ENCODE measurements around the gene ITIH2. TPM values are rescaled to one million over a fixed set of nuclear protein-coding genes. Genes with fewer than 3 reads are reported as not detected.
"Not testable (repeated sequence)": the region's sequence is repeated elsewhere in the genome, so short reads cannot be mapped to it uniquely, and the experiment has no call there.

The ITIH2 gene
- total RNA-seq, 1 donor from 2014 or later: not detected

DNA sequence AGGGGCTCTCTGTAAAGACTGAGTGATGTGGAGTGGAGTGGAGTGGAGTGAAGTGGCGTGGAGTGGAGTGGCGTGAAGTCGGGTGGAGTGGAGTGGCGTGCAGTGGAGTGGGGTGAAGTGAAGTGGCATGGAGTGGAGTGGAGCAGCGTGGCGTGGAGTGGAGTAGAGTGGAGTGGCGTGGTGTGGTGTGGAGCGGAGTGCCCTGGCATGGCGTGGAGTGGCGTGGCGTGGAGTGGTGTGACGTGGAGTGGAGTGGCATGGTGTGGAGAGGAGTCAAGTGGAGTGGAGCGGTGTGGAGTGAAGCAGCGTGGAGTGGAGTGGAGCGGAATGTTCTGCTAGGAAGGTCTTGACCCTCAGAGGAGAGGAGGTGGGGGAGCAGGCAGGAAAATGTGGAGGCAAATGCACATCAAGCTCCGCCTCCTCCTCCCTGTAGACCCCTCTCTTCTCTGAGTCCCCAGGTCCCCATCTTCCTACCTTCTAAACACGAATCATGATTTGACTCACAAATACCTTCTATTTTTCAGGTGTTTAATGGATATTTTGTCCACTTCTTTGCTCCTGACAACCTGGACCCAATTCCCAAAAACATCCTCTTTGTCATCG, 19.9 kb downstream of the ITIH2 start:
- peak; percentile 52 for DNase-seq (ENCODE audit: missing footprints)
- peak; percentile 16 for ATAC-seq
- intact Hi-C loops (cut with DNase I): no loop called here

DNA sequence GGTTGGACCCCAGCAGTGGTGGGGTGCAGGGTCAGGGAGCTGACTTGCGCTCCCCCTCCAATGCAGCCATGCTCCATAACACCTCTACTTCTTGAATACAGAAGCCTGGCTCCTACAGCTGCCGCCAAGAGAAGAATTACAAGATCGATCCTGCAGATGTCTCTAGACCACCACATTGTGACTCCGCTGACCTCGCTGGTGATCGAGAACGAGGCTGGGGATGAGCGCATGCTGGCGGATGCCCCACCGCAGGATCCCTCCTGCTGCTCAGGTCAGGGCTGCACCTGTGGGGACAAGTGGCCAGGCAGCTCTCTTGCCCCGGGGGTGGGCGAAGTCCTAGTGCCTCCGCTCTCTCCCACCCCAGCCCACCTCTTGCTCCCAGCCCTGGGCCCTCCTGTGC, 31.7 kb downstream of the ITIH2 start:
- no peak for DNase-seq (ENCODE audit: missing footprints)
- intact Hi-C loops (cut with DNase I): no loop called here
- ATAC-seq: no peak

DNA sequence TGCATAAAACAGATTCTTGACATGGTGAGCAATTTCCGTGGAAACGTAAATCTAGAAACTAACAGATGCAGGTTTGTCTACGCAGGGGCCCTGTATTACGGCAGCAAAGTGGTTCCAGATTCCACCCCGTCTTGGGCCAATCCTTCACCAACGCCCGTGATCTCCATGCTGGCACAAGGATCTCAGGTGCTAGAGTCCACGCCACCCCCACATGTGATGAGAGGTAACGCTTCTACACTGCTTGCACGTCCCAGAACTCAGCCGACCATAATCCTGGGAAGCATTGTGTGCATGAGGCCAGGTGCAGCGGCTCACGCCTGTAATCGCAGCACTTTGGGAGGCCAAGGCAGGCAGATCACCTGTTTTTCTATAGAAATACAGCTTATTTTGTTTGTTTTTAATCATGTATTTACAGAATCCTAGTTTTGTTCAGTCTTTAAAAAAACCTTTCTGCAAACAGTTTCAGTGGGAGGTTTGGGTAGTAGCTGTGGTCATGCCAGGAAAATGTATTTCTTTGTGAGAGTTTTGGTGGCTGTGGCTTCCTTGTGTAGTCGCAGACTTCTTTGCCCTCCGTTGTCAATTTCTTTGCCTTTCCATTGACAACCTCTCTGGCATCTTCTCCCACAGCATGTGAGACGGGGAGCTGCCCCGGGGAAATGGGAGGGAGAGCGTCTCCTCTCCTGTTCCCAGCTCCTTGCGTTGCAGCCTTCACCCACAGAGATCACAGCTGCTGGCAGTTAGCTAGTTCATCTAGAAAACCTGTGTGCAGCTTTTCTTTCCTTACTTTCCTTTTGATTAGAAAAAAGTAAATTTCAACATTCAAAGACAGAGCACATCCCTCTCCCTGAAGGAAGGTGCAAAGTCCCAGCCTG, 35.7 kb downstream of the ITIH2 start:
- intact Hi-C loops (cut with DNase I): no loop called here
- ATAC-seq: no peak

DNA sequence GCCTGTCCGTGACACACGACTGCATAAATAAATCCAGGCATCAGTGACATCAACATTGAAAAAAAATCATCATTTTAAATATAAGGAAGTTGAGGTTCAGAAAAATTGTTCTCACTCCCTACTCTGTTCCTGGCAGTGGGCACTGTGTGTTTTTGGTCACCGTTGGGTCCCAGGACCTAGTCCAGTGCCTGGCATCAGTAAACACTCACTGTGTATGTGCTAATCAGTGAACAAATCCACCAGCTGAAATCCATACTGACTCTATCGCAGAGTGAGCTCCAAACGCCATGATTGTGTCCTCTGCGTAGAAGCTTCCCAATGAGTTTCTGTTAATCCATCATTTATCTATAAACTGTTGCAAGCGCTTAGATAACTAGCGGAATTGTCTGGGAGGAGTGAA, 41.2 kb downstream of the ITIH2 start:
- intact Hi-C loops (cut with DNase I): no loop called here

More for the DNA sequence above, 35.7 kb downstream of the ITIH2 start:
- no peak for DNase-seq (ENCODE audit: missing footprints)

DNA sequence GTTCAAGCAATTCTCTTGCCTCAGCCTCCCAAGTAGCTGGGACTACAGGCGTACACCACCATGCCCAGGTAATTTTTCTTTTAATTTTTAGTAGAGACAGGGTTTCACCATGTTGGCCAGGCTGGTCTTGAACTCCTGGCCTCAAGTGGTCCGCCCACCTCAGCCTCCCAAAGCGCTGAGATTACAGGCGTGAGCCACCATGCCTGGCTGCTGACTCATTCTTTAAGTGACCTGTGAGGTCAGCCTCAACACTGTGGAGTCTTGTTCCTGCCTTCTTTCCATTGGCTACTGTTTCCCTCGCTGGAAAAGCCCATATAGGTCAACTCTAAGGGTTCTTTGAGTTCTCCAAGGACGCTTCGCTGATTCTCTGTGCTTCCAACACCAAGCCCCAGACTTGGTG, 45.5 kb downstream of the ITIH2 start:
- intact Hi-C loops (cut with DNase I); ATAC-seq; DNase-seq (ENCODE audit: missing footprints): not testable (repeated sequence)

More for the DNA sequence above, 41.2 kb downstream of the ITIH2 start:
- no peak for ATAC-seq
- DNase-seq (ENCODE audit: missing footprints): no peak

- ATAC-seq (no peak), DNase-seq (ENCODE audit: missing footprints) (no peak)
- intact Hi-C loops (cut with DNase I): no loop called here
These were observed 47.1 kb downstream of the ITIH2 start for GRCh38 chr10:7750222-7750621.

- intact Hi-C loops (cut with DNase I): no loop called here
- ATAC-seq: no peak
These were observed 49.1 kb downstream of the ITIH2 start for GRCh38 chr10:7752251-7752650.

GRCh38 chr10:7755103-7755502, 52.0 kb downstream of the ITIH2 start:
- DNase-seq (ENCODE audit: missing footprints) (no peak), ATAC-seq (no peak)
- intact Hi-C loops (cut with DNase I): no loop called here

More at GRCh38 chr10:7752251-7752650, 49.1 kb downstream of the ITIH2 start:
- no peak for DNase-seq (ENCODE audit: missing footprints)

GRCh38 chr10:7756360-7756992, 53.4 kb downstream of the ITIH2 start:
- ATAC-seq: peak; percentile 34
- intact Hi-C loops (cut with DNase I): no loop called here

DNA sequence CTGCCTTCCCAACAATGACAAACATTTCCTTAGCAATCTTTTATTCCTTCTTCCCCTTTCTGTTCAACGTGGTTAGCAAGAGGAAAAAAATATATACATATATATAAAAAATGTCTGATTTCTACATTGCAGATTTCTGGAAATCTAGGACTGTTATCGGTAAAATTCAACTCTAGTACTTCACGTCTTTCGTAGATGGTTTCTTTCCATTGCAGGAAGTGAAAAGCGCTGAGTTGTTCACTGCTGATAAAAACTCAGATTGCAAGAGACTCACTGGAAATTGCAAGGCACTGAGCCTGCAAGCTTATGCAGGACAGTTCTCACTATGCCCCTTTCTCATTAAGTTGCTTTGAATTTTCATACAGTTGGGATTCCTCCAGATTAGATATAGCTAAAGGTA, 60.8 kb downstream of the ITIH2 start:
- DNase-seq (ENCODE audit: missing footprints) (no peak), ATAC-seq (no peak)
- intact Hi-C loops (cut with DNase I): no loop called here

More at GRCh38 chr10:7756360-7756992, 53.4 kb downstream of the ITIH2 start:
- DNase-seq (ENCODE audit: missing footprints): no peak

GRCh38 chr10:7766241-7766640, 63.1 kb downstream of the ITIH2 start:
- intact Hi-C loops (cut with DNase I): no loop called here
- ATAC-seq (no peak), DNase-seq (ENCODE audit: missing footprints) (no peak)

GRCh38 chr10:7767209-7767608, 64.1 kb downstream of the ITIH2 start:
- no peak for ATAC-seq
- DNase-seq (ENCODE audit: missing footprints): no peak
- intact Hi-C loops (cut with DNase I): no loop called here

DNA sequence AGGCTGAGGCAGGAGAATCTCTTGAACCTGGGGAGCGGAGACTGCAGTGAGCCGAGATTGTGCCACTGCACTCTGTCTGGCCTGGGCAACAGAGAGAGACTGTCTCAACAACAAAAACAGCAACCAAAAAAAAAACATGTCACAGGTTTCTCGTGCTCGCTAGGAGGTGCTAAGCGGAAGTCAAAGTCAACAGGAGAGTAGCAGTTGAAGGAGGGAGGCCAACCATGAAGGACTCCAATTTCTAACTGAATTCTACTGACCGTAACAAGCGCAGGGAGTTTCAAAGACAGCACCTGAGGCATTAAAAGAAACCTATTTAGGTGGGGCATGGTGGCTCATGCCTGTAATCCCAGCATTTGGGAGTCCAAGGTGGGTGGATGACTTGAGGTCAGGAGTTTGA, 65.3 kb downstream of the ITIH2 start:
- ATAC-seq (no peak), DNase-seq (ENCODE audit: missing footprints) (no peak)
- intact Hi-C loops (cut with DNase I): no loop called here

- ATAC-seq (no peak), DNase-seq (ENCODE audit: missing footprints) (no peak)
- intact Hi-C loops (cut with DNase I): no loop called here
These were observed 71.0 kb downstream of the ITIH2 start for GRCh38 chr10:7773845-7774801.

- ATAC-seq: no peak
These were observed 73.7 kb downstream of the ITIH2 start for GRCh38 chr10:7776777-7777176.

DNA sequence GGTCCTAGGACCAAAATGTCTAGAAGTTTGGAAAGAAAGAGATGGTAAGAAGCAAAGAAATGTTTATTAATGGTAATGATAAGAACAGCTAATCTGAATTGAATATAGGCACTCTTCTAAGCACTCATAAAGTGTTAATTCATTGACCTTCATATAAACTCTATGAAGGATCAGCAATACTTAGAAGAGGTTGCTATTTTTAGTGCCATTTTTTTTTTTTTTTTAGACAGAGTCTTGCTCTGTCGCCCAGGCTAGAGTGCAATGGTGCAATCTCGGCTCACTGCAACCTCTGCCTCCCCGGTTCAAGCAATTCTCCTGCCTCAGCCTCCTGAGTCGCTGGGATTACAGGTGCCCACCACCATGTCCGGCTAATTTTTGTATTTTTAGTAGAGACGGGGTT, 79.1 kb downstream of the ITIH2 start:
- DNase-seq (ENCODE audit: missing footprints); intact Hi-C loops (cut with DNase I); ATAC-seq: not testable (repeated sequence)

More at GRCh38 chr10:7776777-7777176, 73.7 kb downstream of the ITIH2 start:
- intact Hi-C loops (cut with DNase I): no loop called here
- DNase-seq (ENCODE audit: missing footprints): no peak

DNA sequence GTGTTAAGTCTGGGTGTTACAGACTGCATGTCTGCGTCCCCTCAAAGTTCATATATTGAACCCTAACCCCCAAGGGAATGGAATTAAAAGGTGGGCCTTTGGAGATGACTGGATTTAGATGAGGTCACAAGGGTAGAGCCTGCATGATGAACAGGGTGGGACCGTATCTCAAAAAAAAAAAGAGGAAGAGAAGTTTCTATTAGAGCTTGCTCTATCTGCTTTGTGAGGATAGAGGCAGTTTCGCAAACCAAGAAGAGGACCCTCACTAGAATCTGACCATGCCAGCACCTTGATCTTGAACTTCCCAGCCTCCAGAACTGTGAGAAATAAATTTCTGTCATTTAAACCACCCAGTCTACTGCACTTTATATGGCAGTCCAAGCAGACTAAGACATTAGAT, 83.3 kb downstream of the ITIH2 start:
- DNase-seq (ENCODE audit: missing footprints): no peak
- intact Hi-C loops (cut with DNase I): no loop called here
- ATAC-seq: no peak

GRCh38 chr10:7787150-7787856, 84.2 kb downstream of the ITIH2 start:
- ATAC-seq: peak; percentile 15
- intact Hi-C loops (cut with DNase I): no loop called here
- DNase-seq (ENCODE audit: missing footprints): peak; percentile 69

All from Right ventricle myocardium inferior (tissue), 1 donor.